HepG2 (cell line): Measurements from ENCODE around the gene IDH3A. TPM values are rescaled to one million over a fixed set of nuclear protein-coding genes. Genes with fewer than 3 reads are reported as not detected.
A peak's percentile ranks its signal among the peaks of the same experiment; 100 is the strongest.

Source experiments
- ATF5 ChIP-seq: sonication (generic); formaldehyde crosslinking; IDR thresholded peaks from 2 replicates; pipeline ENCODE4 v1.4.0; 2020; ENCODE audit warnings: mild to moderate bottlenecking, low read depth, missing genetic modification reagents
- BATF2 ChIP-seq: sonication (generic); formaldehyde crosslinking; IDR thresholded peaks from 2 replicates; pipeline ENCODE4 v1.8.0; 2022; ENCODE audit warnings: mild to moderate bottlenecking, missing genetic modification reagents, moderate library complexity
- BCL6 ChIP-seq: IDR thresholded peaks from 2 replicates; pipeline ENCODE4 v1.6.1; 2016; ENCODE audit warnings: missing genetic modification reagents, missing compliant biosample characterization
- CCDC6 ChIP-seq: sonication (generic); formaldehyde crosslinking; IDR thresholded peaks from 2 replicates; pipeline ENCODE4 v1.8.1; 2022; ENCODE audit warnings: mild to moderate bottlenecking, missing genetic modification reagents, moderate library complexity
- GLI4 ChIP-seq: sonication (generic); formaldehyde crosslinking; IDR thresholded peaks from 2 replicates; pipeline ENCODE4 v1.5.1; 2020; ENCODE audit warnings: missing genetic modification reagents, mild to moderate bottlenecking, moderate library complexity, borderline replicate concordance
- KAT2B ChIP-seq: fragments of 150-350 bp; IDR thresholded peaks from 2 replicates; pipeline ENCODE4 v1.6.1; 2014; ENCODE audit warnings: low read depth, low read length, borderline replicate concordance
- PHF21A ChIP-seq: sonication (generic); formaldehyde crosslinking; IDR thresholded peaks from 2 replicates; pipeline ENCODE4 v1.5.0; 2020; ENCODE audit warnings: mild to moderate bottlenecking, missing genetic modification reagents
- PPARG ChIP-seq: conservative IDR thresholded peaks from 2 replicates; pipeline ENCODE4 v1.6.1; 2016; ENCODE audit warnings: missing biosample characterization, missing genetic modification reagents
- TEF ChIP-seq: sonication (generic); formaldehyde crosslinking; IDR thresholded peaks from 2 replicates; pipeline ENCODE4 v1.5.0; 2020; ENCODE audit warnings: missing genetic modification reagents
- ZKSCAN1 ChIP-seq: fragments of 150-350 bp; IDR thresholded peaks from 2 replicates; pipeline ENCODE4 v1.6.1; 2014; ENCODE audit warnings: low read length
- ZNF180 ChIP-seq: sonication (generic); formaldehyde crosslinking; IDR thresholded peaks from 2 replicates; pipeline ENCODE4 v1.4.0; 2020; ENCODE audit warnings: low read depth, missing genetic modification reagents, borderline replicate concordance
- ZNF232 ChIP-seq: sonication (generic); formaldehyde crosslinking; IDR thresholded peaks from 2 replicates; pipeline ENCODE4 v1.4.0; 2020; ENCODE audit warnings: missing genetic modification reagents, borderline replicate concordance
- ZNF280B ChIP-seq: sonication (generic); formaldehyde crosslinking; IDR thresholded peaks from 2 replicates; pipeline ENCODE4 v1.5.0; 2020; ENCODE audit warnings: missing genetic modification reagents, mild to moderate bottlenecking, borderline replicate concordance
- ZNF770 ChIP-seq: sonication (generic); formaldehyde crosslinking; IDR thresholded peaks from 2 replicates; pipeline ENCODE4 v1.5.0; 2020; ENCODE audit warnings: mild to moderate bottlenecking, missing genetic modification reagents
- ZNF878 ChIP-seq: sonication (generic); formaldehyde crosslinking; IDR thresholded peaks from 2 replicates; pipeline ENCODE4 v1.8.1; 2023; ENCODE audit warnings: mild to moderate bottlenecking, missing genetic modification reagents, moderate library complexity
- polyA plus RNA-seq, 8 experiments: library from polyadenylated mRNA; depleted of rRNA in 3 of 8; stranded (reverse) in 7 of 8; unstranded in 1 of 8; fragments of >200 nt; fragmentation: Illumina TruSeq in 4 of 8; extraction: Trizol in 4 of 8; gene quantifications; 2 replicates each; pipeline versions ENCODE4 v1.2.1 to v1.2.3, GENCODE V29; 2011 to 2016; ENCODE audit warnings: low read depth in 4 of 8, missing spikeins in 1 of 8, mixed read lengths in 1 of 8; ENCODE audit not compliant: insufficient read depth in 1 of 8
- total RNA-seq, 5 experiments: library from RNA; depleted of rRNA; stranded (reverse); fragments of >200 nt; fragmentation: Illumina TruSeq; extraction: Trizol; gene quantifications; 2 replicates each; pipeline ENCODE4 v1.2.3, GENCODE V29; 2016; ENCODE audit warnings: low read depth in 1 of 5

Gene IDH3A
- total and polyA plus RNA-seq, 2 of the 13 experiments (the other 11 are each of a cell fraction or from before 2014, with no cell fraction given): 40.7 to 50.7 TPM

- no peak for TF ChIP-seq BATF2 (CRISPR knock-in tag)
- no peak for TF ChIP-seq ZNF770 (CRISPR knock-in tag)
- TF ChIP-seq ZKSCAN1: peak; percentile 82
- no peak for TF ChIP-seq TEF (CRISPR knock-in tag)
- TF ChIP-seq ATF5: no peak
- TF ChIP-seq BCL6 (CRISPR knock-in tag): no peak
- TF ChIP-seq CCDC6 (CRISPR knock-in tag): peak; percentile 86; the same call in 1 of the 2 replicates
- peak; percentile 41; the same call in 1 of the 2 replicates for TF ChIP-seq ZNF232 (CRISPR knock-in tag)
- TF ChIP-seq ZNF180 (CRISPR knock-in tag): no peak
- no peak; the same call in 1 of the 2 replicates for TF ChIP-seq ZNF878 (CRISPR knock-in tag)
- no peak for TF ChIP-seq PHF21A
- TF ChIP-seq GLI4 (CRISPR knock-in tag): no peak
- TF ChIP-seq KAT2B: no peak
- no peak for TF ChIP-seq PPARG (CRISPR knock-in tag)
- TF ChIP-seq ZNF280B: no peak
These were observed at the start of gene IDH3A (continued) for GRCh38 chr15:78149068-78149804.
